Smooth muscle cell (in vitro differentiated cells): Measurements from ENCODE around the gene TMC4. TPM values are rescaled to one million over a fixed set of nuclear protein-coding genes. Genes with fewer than 3 reads are reported as not detected.

Source experiments
- DNase-seq: peaks from one replicate; lab custom pipeline; 2025; ENCODE audit not compliant: unreplicated experiment; lab: John Stamatoyannopoulos, UW
- H2AFZ ChIP-seq: fragments of 200-600 bp; sonication (generic); 2 replicates; pipeline ENCODE4 v1.6.0; 2016; ENCODE audit warnings: antibody characterized with exemption, low read depth, mild to moderate bottlenecking
- H3F3A ChIP-seq: fragments of 200-600 bp; sonication (generic); 2 replicates; pipeline ENCODE4 v1.6.0; 2017; ENCODE audit warnings: antibody characterized with exemption, low read depth
- H3K27ac ChIP-seq: fragments of 200-600 bp; sonication (generic); 2 replicates; pipeline ENCODE4 v1.5.1; 2016; ENCODE audit warnings: low read depth, mild to moderate bottlenecking
- H3K27me3 ChIP-seq: fragments of 200-600 bp; sonication (generic); 2 replicates; pipeline ENCODE4 v1.6.1; 2016; ENCODE audit warnings: low read depth, mild to moderate bottlenecking
- H3K36me3 ChIP-seq: fragments of 200-600 bp; sonication (generic); 2 replicates; pipeline ENCODE4 v1.5.1; 2016; ENCODE audit warnings: low read depth
- H3K4me1 ChIP-seq: fragments of 200-600 bp; sonication (generic); 2 replicates; pipeline ENCODE4 v1.5.1; 2016; ENCODE audit warnings: low read depth
- H3K4me2 ChIP-seq: fragments of 200-600 bp; sonication (generic); 2 replicates; pipeline ENCODE4 v1.6.0; 2016; ENCODE audit warnings: mild to moderate bottlenecking
- H3K4me3 ChIP-seq: fragments of 200-600 bp; sonication (generic); 2 replicates; pipeline ENCODE4 v1.5.1; 2016; ENCODE audit warnings: mild to moderate bottlenecking
- H3K79me2 ChIP-seq: fragments of 200-600 bp; sonication (generic); 2 replicates; pipeline ENCODE4 v1.6.0; 2016; ENCODE audit warnings: low read depth, mild to moderate bottlenecking
- H3K9ac ChIP-seq: fragments of 200-600 bp; sonication (generic); 2 replicates; pipeline ENCODE4 v1.6.0; 2016; ENCODE audit warnings: low read depth
- H3K9me3 ChIP-seq: fragments of 200-600 bp; sonication (generic); replicated peaks from 2 replicates; pipeline ENCODE4 v1.5.1; 2016; ENCODE audit warnings: low read depth
- H4K20me1 ChIP-seq: fragments of 200-600 bp; sonication (generic); 2 replicates; pipeline ENCODE4 v1.6.0; 2016; ENCODE audit warnings: low read depth
- WGBS: methylation state at CpG from one replicate; pipeline ENCODE4 v1.1.7; 2016; ENCODE audit warnings: low lambda C conversion rate; 5-methylcytosine and 5-hydroxymethylcytosine counted together
- polyA plus RNA-seq: library from polyadenylated mRNA; unstranded; fragments of >200 nt; fragmentation: Nextera tagmentation; extraction: Ambion mirVana; gene quantifications from 2 replicates; pipeline ENCODE4 v1.2.1, GENCODE V29; 2016
- total RNA-seq: library from RNA; depleted of rRNA; stranded (reverse); fragments of >200 nt; gene quantifications from 2 replicates; pipeline ENCODE4 v1.2.3, GENCODE V29; 2014
- TF ChIP-seq, protein P1 (sequence below): fragments of 200-600 bp; sonication (generic); IDR thresholded peaks from 2 replicates; pipeline ENCODE4 v1.5.1; 2017; ENCODE audit warnings: borderline replicate concordance, mild to moderate bottlenecking, antibody characterized with exemption; ENCODE audit not compliant: insufficient read depth, poor library complexity, severe bottlenecking

The TMC4 gene
- total and polyA plus RNA-seq, 2 experiments from 2014 or later, result 5.9 to 6.7 TPM

GRCh38 chr19:54156490-54156889 lies 16.5 kb downstream of the TMC4 start:
- TF ChIP-seq, protein P1, sequence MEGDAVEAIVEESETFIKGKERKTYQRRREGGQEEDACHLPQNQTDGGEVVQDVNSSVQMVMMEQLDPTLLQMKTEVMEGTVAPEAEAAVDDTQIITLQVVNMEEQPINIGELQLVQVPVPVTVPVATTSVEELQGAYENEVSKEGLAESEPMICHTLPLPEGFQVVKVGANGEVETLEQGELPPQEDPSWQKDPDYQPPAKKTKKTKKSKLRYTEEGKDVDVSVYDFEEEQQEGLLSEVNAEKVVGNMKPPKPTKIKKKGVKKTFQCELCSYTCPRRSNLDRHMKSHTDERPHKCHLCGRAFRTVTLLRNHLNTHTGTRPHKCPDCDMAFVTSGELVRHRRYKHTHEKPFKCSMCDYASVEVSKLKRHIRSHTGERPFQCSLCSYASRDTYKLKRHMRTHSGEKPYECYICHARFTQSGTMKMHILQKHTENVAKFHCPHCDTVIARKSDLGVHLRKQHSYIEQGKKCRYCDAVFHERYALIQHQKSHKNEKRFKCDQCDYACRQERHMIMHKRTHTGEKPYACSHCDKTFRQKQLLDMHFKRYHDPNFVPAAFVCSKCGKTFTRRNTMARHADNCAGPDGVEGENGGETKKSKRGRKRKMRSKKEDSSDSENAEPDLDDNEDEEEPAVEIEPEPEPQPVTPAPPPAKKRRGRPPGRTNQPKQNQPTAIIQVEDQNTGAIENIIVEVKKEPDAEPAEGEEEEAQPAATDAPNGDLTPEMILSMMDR, result no peak
- no peaks in the 10 kb centered on the region for H3K9me3 ChIP-seq
- H3K4me1 ChIP-seq, result peaks cover 11% of the 10 kb centered on the region
- peaks cover 9% of the 10 kb centered on the region for H4K20me1 ChIP-seq
- no peak overlapping the region for H3K9ac ChIP-seq
- H3K27ac ChIP-seq, result no peak overlapping the region
- H3K36me3 ChIP-seq, result no peaks in the 10 kb centered on the region
- no peak overlapping the region for H3K4me2 ChIP-seq
- H2AFZ ChIP-seq, result no peak overlapping the region
- 96% methylated on average over 11 of the region's 11 CpGs for WGBS
- H3K27me3 ChIP-seq, result no peaks in the 10 kb centered on the region
- no peak overlapping the region for H3K4me3 ChIP-seq
- no peak for DNase-seq
- H3K79me2 ChIP-seq, result peaks cover 6% of the 10 kb centered on the region
- peaks cover 29% of the 10 kb centered on the region for H3F3A ChIP-seq

DNA sequence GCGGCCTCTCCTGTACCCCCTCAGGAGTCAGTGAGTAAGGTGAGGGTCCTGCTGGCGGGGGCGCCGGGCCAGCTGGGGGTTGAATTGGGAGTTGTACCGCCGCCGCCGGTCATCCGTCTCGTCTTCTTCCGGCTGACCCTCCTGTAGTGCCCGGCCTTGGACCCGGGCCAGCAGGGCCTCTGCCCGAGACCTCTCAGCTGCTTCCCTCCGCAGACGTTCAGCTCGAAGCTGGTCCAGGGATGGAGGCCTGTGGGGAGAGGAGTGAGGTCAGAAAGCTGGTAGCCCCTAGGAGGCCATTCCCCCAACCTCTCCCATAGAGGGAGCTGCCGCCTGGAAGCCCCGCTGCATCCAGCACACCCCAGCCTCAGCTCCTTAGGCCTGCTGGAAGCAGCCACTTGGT lies 17.3 kb downstream of the TMC4 start:
- H4K20me1 ChIP-seq, result peaks cover 9% of the 10 kb centered on the region
- H3K79me2 ChIP-seq, result peaks cover 6% of the 10 kb centered on the region
- H3K4me1 ChIP-seq, result peaks cover 10% of the 10 kb centered on the region
- TF ChIP-seq, protein P1, result no peak
- H3F3A ChIP-seq, result peaks cover 29% of the 10 kb centered on the region
- WGBS, result 99% methylated on average over 19 of the region's 19 CpGs
- H3K4me3 ChIP-seq, result no peak overlapping the region
- no peaks in the 10 kb centered on the region for H3K27me3 ChIP-seq
- H3K9me3 ChIP-seq, result no peaks in the 10 kb centered on the region
- no peak overlapping the region for H3K27ac ChIP-seq
- no peak for DNase-seq
- no peak overlapping the region for H3K4me2 ChIP-seq
- no peaks in the 10 kb centered on the region for H3K36me3 ChIP-seq
- no peak overlapping the region for H3K9ac ChIP-seq
- H2AFZ ChIP-seq, result no peak overlapping the region

DNA sequence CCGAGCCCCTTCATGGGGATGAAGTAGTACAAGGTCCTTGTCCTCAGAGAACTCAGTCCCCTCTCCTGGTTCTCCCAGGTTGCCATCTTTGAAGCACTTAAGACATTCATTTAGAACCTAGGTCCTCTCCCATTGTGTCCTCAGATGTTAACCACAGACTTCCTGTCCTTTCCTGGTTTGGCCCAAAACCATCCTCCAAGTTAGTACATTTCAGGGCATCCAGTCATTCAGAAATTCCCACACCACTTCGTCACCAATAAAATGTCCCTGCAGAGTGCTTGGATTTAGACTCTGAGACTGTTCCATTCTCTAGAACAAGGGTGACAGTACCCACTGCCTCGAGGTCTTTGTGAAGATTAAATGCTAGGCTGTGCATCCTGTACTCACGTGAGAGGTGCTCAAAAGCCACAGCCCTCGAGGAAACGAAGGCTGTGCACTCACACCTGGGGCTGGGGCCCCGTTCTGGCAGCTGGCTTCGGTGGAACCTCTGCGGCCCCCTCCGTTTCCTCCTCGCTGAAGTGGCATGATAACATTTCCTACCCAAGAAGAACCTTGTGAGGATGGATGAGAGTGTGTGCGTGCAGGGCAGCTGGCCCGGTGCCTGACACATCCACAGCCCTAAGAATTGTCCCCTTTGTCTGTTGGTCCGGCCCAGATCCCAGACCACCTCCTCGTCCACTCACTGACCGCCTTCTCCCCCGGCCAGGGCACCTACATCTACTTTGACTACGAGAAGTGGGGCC lies 18.2 kb downstream of the TMC4 start:
- Histone ChIP-seq H3K9ac (no peak overlapping the region), H3K79me2 (peaks cover 6% of the 10 kb centered on the region), H3K9me3 (no peaks in the 10 kb centered on the region), H3F3A (peaks cover 29% of the 10 kb centered on the region), H3K27ac (no peak overlapping the region), H3K4me1 (peaks cover 8% of the 10 kb centered on the region), H3K4me2 (no peak overlapping the region), H2AFZ (no peak overlapping the region), H3K36me3 (no peaks in the 10 kb centered on the region), H3K27me3 (no peaks in the 10 kb centered on the region), H3K4me3 (no peak overlapping the region), H4K20me1 (peaks cover 9% of the 10 kb centered on the region)
- TF ChIP-seq, protein P1, result no peak
- no peak for DNase-seq
- 92% methylated on average over 18 of the region's 18 CpGs for WGBS
